K562 treated with DMSO at 1 percent for 12 hours (cell line): ENCODE measurements around the gene MED23. TPM values are rescaled to one million over a fixed set of nuclear protein-coding genes. Genes with fewer than 3 reads are reported as not detected.

Experiments
- total RNA-seq: library from RNA; unstranded; fragments of 300-600 nt; gene quantifications from 2 replicates; pipeline ENCODE4 v1.2.3, GENCODE V29; 2022; ENCODE audit not compliant: insufficient read depth

The MED23 gene, protein sequence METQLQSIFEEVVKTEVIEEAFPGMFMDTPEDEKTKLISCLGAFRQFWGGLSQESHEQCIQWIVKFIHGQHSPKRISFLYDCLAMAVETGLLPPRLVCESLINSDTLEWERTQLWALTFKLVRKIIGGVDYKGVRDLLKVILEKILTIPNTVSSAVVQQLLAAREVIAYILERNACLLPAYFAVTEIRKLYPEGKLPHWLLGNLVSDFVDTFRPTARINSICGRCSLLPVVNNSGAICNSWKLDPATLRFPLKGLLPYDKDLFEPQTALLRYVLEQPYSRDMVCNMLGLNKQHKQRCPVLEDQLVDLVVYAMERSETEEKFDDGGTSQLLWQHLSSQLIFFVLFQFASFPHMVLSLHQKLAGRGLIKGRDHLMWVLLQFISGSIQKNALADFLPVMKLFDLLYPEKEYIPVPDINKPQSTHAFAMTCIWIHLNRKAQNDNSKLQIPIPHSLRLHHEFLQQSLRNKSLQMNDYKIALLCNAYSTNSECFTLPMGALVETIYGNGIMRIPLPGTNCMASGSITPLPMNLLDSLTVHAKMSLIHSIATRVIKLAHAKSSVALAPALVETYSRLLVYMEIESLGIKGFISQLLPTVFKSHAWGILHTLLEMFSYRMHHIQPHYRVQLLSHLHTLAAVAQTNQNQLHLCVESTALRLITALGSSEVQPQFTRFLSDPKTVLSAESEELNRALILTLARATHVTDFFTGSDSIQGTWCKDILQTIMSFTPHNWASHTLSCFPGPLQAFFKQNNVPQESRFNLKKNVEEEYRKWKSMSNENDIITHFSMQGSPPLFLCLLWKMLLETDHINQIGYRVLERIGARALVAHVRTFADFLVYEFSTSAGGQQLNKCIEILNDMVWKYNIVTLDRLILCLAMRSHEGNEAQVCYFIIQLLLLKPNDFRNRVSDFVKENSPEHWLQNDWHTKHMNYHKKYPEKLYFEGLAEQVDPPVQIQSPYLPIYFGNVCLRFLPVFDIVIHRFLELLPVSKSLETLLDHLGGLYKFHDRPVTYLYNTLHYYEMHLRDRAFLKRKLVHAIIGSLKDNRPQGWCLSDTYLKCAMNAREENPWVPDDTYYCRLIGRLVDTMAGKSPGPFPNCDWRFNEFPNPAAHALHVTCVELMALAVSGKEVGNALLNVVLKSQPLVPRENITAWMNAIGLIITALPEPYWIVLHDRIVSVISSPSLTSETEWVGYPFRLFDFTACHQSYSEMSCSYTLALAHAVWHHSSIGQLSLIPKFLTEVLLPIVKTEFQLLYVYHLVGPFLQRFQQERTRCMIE (N-terminal part only)
- 4.7 and 17.7 TPM in 2 replicates for total RNA-seq

DNA sequence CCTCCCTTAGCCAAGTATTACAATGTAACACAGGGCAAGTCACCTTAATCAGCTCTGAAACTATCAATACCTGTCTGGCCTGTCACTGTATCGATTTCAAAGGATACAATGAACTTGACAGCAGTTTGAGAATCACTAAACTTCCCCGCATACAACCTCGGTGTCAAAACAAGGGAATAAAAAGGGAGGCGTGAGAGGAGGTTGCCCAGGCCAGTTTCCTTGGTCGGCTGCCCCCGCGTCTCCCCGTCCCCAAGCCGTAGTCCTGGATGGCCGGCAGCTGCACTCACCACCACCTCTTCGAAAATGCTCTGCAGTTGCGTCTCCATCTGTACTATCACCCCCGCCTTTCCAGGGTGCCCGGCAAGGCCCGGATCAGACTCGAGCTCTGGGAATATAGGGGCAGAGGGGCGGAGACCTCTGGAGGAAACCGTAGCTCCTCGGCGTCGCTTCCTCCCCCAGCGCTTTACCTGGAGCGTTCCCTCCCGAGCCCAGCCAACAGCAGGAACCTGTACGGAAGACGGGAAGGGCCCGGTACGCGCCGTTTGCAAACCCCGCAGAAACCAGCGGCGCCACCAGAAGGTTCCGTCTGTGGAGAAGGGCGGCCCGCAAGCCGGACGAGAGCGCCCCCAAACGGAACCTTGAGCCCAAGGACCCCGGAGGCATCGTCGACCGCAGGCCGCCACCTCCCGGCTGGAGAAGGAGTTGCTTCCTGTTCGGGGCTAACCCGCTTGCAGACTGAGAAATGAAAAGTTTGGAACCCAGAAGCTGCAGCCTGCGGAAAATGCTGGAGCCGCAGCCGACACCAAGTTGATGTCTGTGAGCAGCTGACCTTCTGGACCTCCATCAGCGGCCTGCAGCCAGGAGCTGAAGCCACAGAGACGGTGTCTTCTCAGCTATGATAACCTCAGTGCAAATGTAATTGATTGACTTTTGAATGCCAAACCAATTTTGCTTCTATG, at the start of gene MED23:
Gene MED23 (minus strand): TSS at position 519 of the 959 bp plus-strand sequence. CDS start 193 bp downstream, at position 326.

DNA sequence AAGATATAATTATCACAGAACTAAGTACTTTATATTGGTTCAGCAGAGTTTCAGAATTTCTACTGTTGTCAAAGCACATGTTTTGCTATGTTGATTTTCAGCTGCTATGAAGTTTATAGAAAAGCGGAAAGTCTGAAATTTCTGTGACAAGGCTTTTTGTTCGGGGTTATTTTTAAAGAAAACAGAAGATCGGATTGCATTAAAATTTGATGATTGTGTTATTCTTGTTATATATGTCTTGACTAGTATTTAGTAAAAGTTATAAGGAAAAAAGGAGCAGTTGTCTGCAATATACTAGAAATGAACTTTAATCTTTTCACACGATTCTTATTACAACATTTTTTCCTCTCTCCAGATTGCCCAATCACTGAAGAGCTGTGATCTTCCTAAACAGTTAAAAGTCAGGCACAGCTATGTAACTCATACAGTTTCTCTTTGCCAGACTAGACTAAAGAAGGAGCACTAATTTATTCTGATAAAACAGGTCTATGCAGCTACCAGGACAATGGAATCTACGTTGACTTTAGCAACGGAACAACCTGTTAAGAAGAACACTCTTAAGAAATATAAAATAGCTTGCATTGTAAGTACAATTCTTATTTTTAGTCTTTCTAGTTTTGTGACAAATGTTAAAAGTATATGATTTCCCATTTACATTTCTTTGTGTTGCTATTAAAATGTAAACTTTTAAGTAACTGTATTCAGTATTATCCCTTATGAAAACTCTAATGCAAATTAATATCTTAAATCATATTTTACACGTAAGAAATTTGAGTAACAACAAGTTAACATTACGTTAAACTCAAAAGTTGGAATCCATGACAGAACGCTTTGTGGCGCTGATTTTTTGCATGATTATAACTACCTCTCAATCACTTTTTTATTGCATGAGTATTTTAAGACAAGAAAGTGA, 9.1 kb upstream of the MED23 start, which contains the start of gene ENPP3:
Gene ENPP3 (plus strand): TSS at position 423 of the 913 bp plus-strand sequence. CDS start 83 bp downstream, at position 506.

DNA sequence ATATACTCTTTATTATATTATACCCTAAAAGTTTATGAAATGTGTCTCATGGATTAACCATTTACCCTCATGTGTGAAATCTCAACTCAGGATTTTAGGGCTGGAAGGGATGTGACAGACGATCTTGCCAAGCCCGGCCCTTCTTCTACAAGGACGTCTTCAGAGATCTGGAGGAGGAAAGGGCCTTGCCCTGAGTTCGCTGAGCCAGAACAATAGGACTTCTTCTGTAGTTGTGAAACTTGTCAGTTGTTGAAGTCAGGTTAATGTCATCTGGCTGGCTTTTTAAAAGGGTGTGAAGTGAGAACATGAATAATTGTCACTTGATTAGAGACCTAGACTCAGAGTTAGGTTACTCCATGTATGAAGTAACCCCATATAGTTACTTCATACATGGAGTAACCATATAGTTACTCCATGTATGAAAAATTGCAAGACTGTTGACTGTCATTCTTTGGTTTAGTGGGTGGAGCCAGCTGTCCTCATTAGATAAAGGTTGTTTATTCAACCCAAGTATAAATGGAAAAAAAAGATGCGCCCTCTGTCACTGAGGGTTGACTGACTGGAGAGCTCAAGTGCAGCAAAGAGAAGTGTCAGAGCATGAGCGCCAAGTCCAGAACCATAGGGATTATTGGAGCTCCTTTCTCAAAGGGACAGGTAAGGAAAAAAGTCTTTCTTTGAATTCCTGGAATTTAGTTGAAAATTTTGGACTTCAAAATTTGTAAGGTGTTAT, 55.2 kb downstream of the MED23 start, which contains the start of gene ARG1:
Gene ARG1 (plus strand): TSS at position 541 of the 730 bp plus-strand sequence. CDS start 57 bp downstream, at position 598.

Other genes with a start within 250 kb of the MED23 start
- gene ARG1, start 55.0 kb downstream of the MED23 start, total RNA-seq: not detected in 2 replicates
- gene ENPP3, start 9.1 kb upstream of the MED23 start, total RNA-seq: 1.4 and 3.2 TPM in 2 replicates
- gene OR2A4, start 73.2 kb upstream of the MED23 start, total RNA-seq: not detected in 2 replicates
- gene CTAGE9, start 82.8 kb upstream of the MED23 start, total RNA-seq: not detected in 2 replicates
- gene ENPP1, start 179.8 kb upstream of the MED23 start, total RNA-seq: not detected in 2 replicates